Neuronal stem cell (in vitro differentiated cells): Measurements from ENCODE around the gene MICALL2.

Experiments used
- DNase-seq: peaks from one replicate; pipeline ENCODE4 v3.0.0-alpha.2; 2013; ENCODE audit warnings: low spot score
- H2AFZ ChIP-seq: one replicate; pipeline ENCODE4 v1.6.1; 2013; ENCODE audit warnings: mild to moderate bottlenecking, low read length, inconsistent platforms
- H2AK5ac ChIP-seq: 2 replicates; pipeline ENCODE4 v1.6.1; 2013; ENCODE audit warnings: low read depth, mild to moderate bottlenecking, inconsistent platforms, low read length, moderate library complexity, mixed read lengths
- H2BK120ac ChIP-seq: 2 replicates; pipeline ENCODE4 v1.6.1; 2013; ENCODE audit warnings: low read depth, mild to moderate bottlenecking, inconsistent platforms, low read length, moderate library complexity, mixed read lengths
- H2BK12ac ChIP-seq: one replicate; pipeline ENCODE4 v1.6.1; 2013; ENCODE audit warnings: low read length, inconsistent platforms
- H2BK15ac ChIP-seq: 2 replicates; pipeline ENCODE4 v1.6.1; 2013; ENCODE audit warnings: mild to moderate bottlenecking, low read length, inconsistent platforms, mixed read lengths
- H2BK5ac ChIP-seq: one replicate; pipeline ENCODE4 v1.6.1; 2013; ENCODE audit warnings: inconsistent platforms, mild to moderate bottlenecking, low read length, moderate library complexity
- H3K14ac ChIP-seq: one replicate; pipeline ENCODE4 v1.6.1; 2013; ENCODE audit warnings: low read length, inconsistent platforms
- H3K18ac ChIP-seq: 2 replicates; pipeline ENCODE4 v1.6.1; 2013; ENCODE audit warnings: low read length, inconsistent platforms
- H3K23ac ChIP-seq: 2 replicates; pipeline ENCODE4 v1.6.1; 2013; ENCODE audit warnings: low read depth, mild to moderate bottlenecking, mixed read lengths, low read length, inconsistent platforms; ENCODE audit not compliant: poor library complexity
- H3K27ac ChIP-seq: replicated peaks from 3 replicates; pipeline ENCODE4 v1.5.1; 2013; ENCODE audit warnings: low read length, inconsistent platforms
- H3K27me3 ChIP-seq, 3 experiments: 2 replicates each; pipeline ENCODE4 v1.6.1; 2013; ENCODE audit warnings: low read length in 3 of 3, mild to moderate bottlenecking in 2 of 3, inconsistent platforms in 1 of 3, low read depth in 1 of 3, mixed read lengths in 1 of 3, moderate library complexity in 1 of 3; ENCODE audit not compliant: control insufficient read depth in 3 of 3, insufficient read depth in 3 of 3
- H3K36me3 ChIP-seq, 2 donors: replicated peaks in 1 of 2; 2 replicates each; pipeline ENCODE4 v1.6.1; 2013; ENCODE audit warnings: low read length in 2 of 2; ENCODE audit not compliant: control insufficient read depth in 2 of 2, insufficient read depth in 2 of 2
- H3K4ac ChIP-seq: 2 replicates; pipeline ENCODE4 v1.6.1; 2013; ENCODE audit warnings: inconsistent platforms, mild to moderate bottlenecking, low read length, moderate library complexity
- H3K4me1 ChIP-seq, 2 donors: 1 replicate in 1 of 2; 2 replicates in 1 of 2; pipeline ENCODE4 v1.6.1; 2013; ENCODE audit warnings: low read length in 2 of 2, low read depth in 1 of 2; ENCODE audit not compliant: control insufficient read depth in 2 of 2, insufficient read depth in 1 of 2
- H3K4me2 ChIP-seq: one replicate; pipeline ENCODE4 v1.6.1; 2013; ENCODE audit warnings: mild to moderate bottlenecking, low read length, inconsistent platforms; ENCODE audit not compliant: insufficient read depth, poor library complexity, severe bottlenecking
- H3K4me3 ChIP-seq, 2 donors: 2 replicates each; pipeline ENCODE4 v1.5.1; 2013; ENCODE audit warnings: low read length in 2 of 2, mild to moderate bottlenecking in 2 of 2, inconsistent platforms in 1 of 2, moderate library complexity in 1 of 2
- H3K79me1 ChIP-seq: one replicate; pipeline ENCODE4 v1.6.1; 2013; ENCODE audit warnings: low read depth, mild to moderate bottlenecking, inconsistent platforms, low read length, moderate library complexity
- H3K9ac ChIP-seq: one replicate; pipeline ENCODE4 v1.6.1; 2013; ENCODE audit warnings: mild to moderate bottlenecking, low read depth, low read length, inconsistent platforms; ENCODE audit not compliant: poor library complexity
- H3K9me3 ChIP-seq, 2 donors: replicated peaks in 1 of 2; 2 replicates each; pipeline versions ENCODE3 to v1.6.1; 2013; ENCODE audit warnings: low read length in 2 of 2, mild to moderate bottlenecking in 2 of 2, inconsistent platforms in 1 of 2, low read depth in 1 of 2, mixed read lengths in 1 of 2, moderate library complexity in 1 of 2; ENCODE audit not compliant: control insufficient read depth in 2 of 2, insufficient read depth in 1 of 2
- H4K8ac ChIP-seq: one replicate; pipeline ENCODE4 v1.6.1; 2013; ENCODE audit warnings: low read depth, mild to moderate bottlenecking, inconsistent platforms, low read length, moderate library complexity
- H4K91ac ChIP-seq: one replicate; pipeline ENCODE4 v1.6.1; 2013; ENCODE audit warnings: low read length, low read depth, mild to moderate bottlenecking, inconsistent platforms; ENCODE audit not compliant: poor library complexity
- WGBS, 2 donors: extraction: QIAGEN DNeasy Blood & Tissue Kit; methylation state at CpG; one replicate each; pipeline ENCODE4 v1.1.7; 2013; ENCODE audit warnings: missing lambda C conversion rate in 2 of 2, mixed read lengths in 1 of 2; ENCODE audit not compliant: insufficient read length in 2 of 2, insufficient replicate concordance in 1 of 2; ENCODE audit errors: extremely low coverage in 2 of 2; 5-methylcytosine and 5-hydroxymethylcytosine counted together

The MICALL2 gene

DNA sequence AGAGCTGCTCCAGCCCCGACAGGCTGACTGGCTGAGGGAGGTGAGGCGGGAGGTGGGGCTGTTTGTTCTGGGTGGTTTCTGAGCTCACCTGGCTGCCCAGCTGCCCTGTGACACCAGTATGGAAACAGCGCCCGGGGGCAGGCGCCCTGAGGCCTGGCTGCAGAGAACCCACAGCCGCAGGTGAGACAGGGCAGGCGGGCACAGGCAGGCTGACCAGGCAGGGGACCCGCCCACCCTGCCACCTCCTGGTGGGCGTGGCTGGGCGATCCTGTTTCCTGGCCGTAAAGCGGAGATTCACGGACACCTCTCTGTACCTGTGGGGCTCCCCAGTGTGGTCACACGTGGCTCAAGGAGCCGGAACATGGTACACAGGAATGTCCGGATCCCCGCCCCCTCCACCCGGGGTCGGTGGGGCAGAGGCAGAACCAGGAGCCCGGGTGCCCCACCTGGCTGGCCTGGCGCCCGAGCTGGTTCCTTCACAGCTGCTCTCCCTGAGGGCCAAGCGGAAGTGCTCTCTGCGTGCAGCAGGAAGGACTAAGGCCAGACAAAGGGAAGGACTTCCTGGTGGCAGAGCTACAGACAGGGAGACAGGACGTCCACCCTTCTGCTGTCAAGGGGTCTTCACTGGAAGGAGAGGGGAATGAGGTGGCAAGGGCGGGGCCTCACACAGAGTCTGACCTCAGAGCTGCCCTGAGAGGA lies 3.9 kb downstream of the MICALL2 start:
- peak overlapping the region; percentile 73 for H3K23ac ChIP-seq
- H2BK12ac ChIP-seq, result peak overlapping the region; percentile 73
- no CpG with 5 or more reads among the region's 26 CpGs for WGBS, 2 donors
- H4K8ac ChIP-seq, result peak overlapping the region; percentile 17
- peaks cover 30 to 48% of the 10 kb centered on the region in 2 donors for H3K4me1 ChIP-seq
- H3K9ac ChIP-seq, result peak overlapping the region; percentile 70
- H3K9me3 ChIP-seq, result no peaks in the 10 kb centered on the region
- H3K27ac ChIP-seq, result no peak overlapping the region
- no peak overlapping the region for H3K4ac ChIP-seq
- H3K18ac ChIP-seq, result peak overlapping the region; percentile 65
- H2AK5ac ChIP-seq, result peak overlapping the region; percentile 95
- no peak overlapping the region for H2BK5ac ChIP-seq
- no peak overlapping the region for H3K14ac ChIP-seq
- H4K91ac ChIP-seq, result peak overlapping the region; percentile 30
- H2AFZ ChIP-seq, result no peak overlapping the region
- H3K4me3 ChIP-seq, result no peak overlapping the region
- H2BK15ac ChIP-seq, result no peak overlapping the region
- no peak overlapping the region for H2BK120ac ChIP-seq
- no peak for DNase-seq
- peaks cover 18% of the 10 kb centered on the region for H3K79me1 ChIP-seq
- no peaks in the 10 kb centered on the region for H3K36me3 ChIP-seq
- H3K27me3 ChIP-seq, result no peaks in the 10 kb centered on the region
- H3K4me2 ChIP-seq, result no peak overlapping the region

DNA sequence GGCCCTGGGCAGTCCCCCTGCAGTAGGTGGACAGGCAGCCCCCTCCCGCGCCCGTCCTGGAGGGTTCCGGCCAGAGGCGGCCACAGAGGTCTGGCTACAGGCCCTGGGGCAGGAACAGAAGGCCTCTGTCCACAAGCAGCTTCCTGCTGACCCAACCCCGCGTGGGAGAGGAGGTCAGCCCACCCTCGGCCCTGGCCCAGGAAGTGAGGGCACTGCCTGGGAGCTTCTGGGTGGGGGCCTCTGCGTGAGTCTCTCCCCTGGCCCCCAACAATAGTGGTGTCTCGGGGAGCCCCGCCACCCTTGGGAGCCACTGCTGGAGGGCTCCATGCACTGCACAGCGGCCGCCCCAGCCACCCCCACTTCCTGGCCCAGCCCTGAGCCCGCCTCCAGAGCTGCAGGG lies 4.7 kb downstream of the MICALL2 start:
- Histone ChIP-seq H3K23ac (no peak overlapping the region), H3K14ac (peak overlapping the region; percentile 21), H4K8ac (no peak overlapping the region), H2AK5ac (peak overlapping the region; percentile 95), H3K4me3 (no peak overlapping the region), H3K79me1 (peaks cover 18% of the 10 kb centered on the region), H3K4ac (no peak overlapping the region), H2BK15ac (peak overlapping the region; percentile 87), H4K91ac (no peak overlapping the region), H3K27ac (no peak overlapping the region), H3K4me2 (no peak overlapping the region), H2AFZ (peak overlapping the region; percentile 74), H2BK120ac (no peak overlapping the region), H2BK12ac (no peak overlapping the region), H3K9ac (peak overlapping the region; percentile 70), H3K27me3 (no peaks in the 10 kb centered on the region), H3K18ac (peak overlapping the region; percentile 65), H3K4me1 (peaks cover 27 to 47% of the 10 kb centered on the region in 2 donors), H3K36me3 (no peaks in the 10 kb centered on the region), H2BK5ac (no peak overlapping the region), H3K9me3 (no peaks in the 10 kb centered on the region)
- DNase-seq, result no peak
- WGBS, 2 donors, result no CpG with 5 or more reads among the region's 14 CpGs

DNA sequence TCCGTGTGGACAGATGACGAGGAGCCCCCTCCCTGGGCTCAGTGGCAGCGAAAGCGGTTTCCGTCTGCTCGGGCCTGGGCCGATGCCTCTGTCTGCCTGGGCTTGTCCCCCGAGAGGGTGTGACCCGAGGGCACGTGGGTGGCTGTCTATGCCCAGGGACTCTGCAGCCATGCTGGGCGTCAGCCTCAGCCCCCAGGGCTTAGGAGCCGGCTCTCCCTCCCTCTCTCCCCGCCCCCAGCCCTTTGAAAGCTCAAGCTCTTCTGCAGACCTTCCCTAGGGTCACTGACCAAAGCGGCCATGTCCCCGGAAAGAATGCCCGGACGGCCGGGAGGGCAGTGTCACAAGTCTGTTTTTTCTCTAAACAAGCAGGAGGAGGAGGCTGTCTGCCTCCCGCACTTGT lies 7.1 kb downstream of the MICALL2 start:
- no CpG with 5 or more reads among the region's 19 CpGs for WGBS, 2 donors
- H4K8ac ChIP-seq, result no peak overlapping the region
- H2AFZ ChIP-seq, result peak overlapping the region; percentile 81
- no peaks in the 10 kb centered on the region for H3K27me3 ChIP-seq
- H3K14ac ChIP-seq, result no peak overlapping the region
- no peaks in the 10 kb centered on the region for H3K36me3 ChIP-seq
- DNase-seq, result no peak
- H3K9ac ChIP-seq, result peak overlapping the region; percentile 83
- no peaks in the 10 kb centered on the region for H3K9me3 ChIP-seq
- no peak overlapping the region for H3K4me2 ChIP-seq
- peak overlapping the region; percentile 54 for H2BK5ac ChIP-seq
- peaks cover 12% of the 10 kb centered on the region for H3K79me1 ChIP-seq
- H2BK12ac ChIP-seq, result no peak overlapping the region
- no peak overlapping the region for H3K4ac ChIP-seq
- H3K18ac ChIP-seq, result peak overlapping the region; percentile 89
- no peak overlapping the region for H2BK120ac ChIP-seq
- no peak overlapping the region for H3K23ac ChIP-seq
- no peak overlapping the region for H3K4me3 ChIP-seq
- H2BK15ac ChIP-seq, result peak overlapping the region; percentile 62
- H2AK5ac ChIP-seq, result peak overlapping the region; percentile 97
- peak overlapping the region; percentile 55 for H3K27ac ChIP-seq
- no peak overlapping the region for H4K91ac ChIP-seq
- H3K4me1 ChIP-seq, result peaks cover 16 to 32% of the 10 kb centered on the region in 2 donors

DNA sequence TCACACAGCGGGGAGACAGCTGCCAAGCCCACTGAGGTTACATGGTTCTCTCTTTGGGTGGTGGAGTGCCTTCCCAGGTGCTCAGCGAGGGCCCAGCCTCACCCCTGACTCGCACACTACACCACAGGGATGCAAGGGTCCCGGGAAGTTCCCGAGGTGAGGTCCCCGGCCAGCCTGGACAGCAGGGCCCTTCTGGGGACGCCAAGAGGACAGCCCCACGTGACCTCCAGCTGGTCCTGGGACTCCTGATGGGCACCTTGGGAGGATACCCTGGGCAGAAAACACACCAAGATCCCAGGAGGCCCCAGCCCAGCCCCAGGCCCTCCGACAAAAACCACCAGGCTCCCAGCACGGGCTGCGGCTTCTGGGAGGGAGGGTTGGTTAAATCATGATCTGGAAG lies 8.3 kb downstream of the MICALL2 start:
- Histone ChIP-seq H2BK15ac (peak overlapping the region; percentile 74), H3K79me1 (peaks cover 12% of the 10 kb centered on the region), H3K4me2 (no peak overlapping the region), H2AFZ (no peak overlapping the region), H3K18ac (peak overlapping the region; percentile 13), H3K23ac (peak overlapping the region; percentile 29), H2BK120ac (no peak overlapping the region), H2AK5ac (peak overlapping the region; percentile 97), H3K27me3 (no peaks in the 10 kb centered on the region), H3K4me1 (peaks cover 16 to 29% of the 10 kb centered on the region in 2 donors), H2BK5ac (peak overlapping the region; percentile 54), H4K91ac (peak overlapping the region; percentile 34), H3K36me3 (no peaks in the 10 kb centered on the region), H2BK12ac (no peak overlapping the region), H3K4me3 (no peak overlapping the region), H3K4ac (no peak overlapping the region), H3K9ac (no peak overlapping the region), H4K8ac (no peak overlapping the region), H3K14ac (no peak overlapping the region), H3K9me3 (no peaks in the 10 kb centered on the region), H3K27ac (no peak overlapping the region)
- no peak for DNase-seq
- no CpG with 5 or more reads among the region's 11 CpGs for WGBS, 2 donors
